Activated T-cell treated with anti-CD3 and anti-CD28 coated beads for 24 hours (primary cell): Measurements from ENCODE around the gene DYNC2LI1.

Source experiments
- DNase-seq: peaks from one replicate; pipeline ENCODE4 v3.0.0-alpha.2; 2020; ENCODE audit warnings: low read depth

Gene DYNC2LI1

DNA sequence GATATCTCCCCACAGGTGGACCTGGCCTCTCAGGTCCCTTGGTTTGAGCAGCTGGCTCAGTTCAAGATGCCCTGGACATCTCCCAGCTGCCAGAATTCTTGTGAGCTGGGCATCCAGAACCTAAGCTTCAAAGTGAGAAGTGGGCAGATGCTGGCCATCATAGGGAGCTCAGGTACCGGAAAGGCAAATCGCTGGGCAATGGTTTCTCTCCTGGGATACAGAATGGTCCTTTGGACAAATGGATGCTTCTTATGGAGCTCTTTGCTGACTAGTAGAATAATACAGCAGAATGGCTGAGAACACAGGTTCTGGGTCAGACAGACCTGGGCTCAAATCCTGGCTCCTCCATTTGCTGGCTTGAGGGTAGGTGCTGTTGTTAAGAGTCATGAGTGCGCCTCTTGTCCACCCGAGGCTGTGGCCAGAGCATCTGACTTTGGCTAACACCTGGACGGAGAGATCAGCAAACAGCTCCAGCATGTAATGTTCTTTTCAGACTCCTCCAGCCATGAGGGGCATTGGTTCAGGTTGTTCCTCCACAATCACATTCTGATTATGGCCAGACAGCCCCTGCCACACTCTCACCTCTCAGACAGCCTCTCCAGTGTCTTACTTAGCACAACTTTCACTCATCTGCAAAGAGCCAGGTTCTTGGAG lies 72.4 kb downstream of the DYNC2LI1 start:
- no peak for DNase-seq

DNA sequence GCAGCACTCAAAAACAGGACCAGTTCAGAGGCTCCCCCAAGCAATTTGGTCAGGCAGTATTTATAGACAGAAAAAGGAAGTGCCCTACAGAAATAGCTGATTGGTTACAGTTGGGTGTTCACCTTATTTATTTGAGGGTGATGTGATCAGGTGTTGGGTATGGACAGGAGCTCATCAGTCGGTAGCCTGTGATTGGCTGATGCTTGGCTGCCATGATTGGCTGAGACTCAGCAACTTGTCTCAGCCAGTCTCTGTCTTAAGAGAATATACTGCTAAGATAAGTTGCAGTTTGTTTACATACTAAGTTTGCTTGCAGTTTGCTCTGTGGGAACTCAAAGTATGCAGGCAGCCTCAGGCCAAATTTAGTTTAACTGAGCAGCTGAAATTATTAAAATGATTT lies 74.4 kb downstream of the DYNC2LI1 start:
- no peak for DNase-seq

DNA sequence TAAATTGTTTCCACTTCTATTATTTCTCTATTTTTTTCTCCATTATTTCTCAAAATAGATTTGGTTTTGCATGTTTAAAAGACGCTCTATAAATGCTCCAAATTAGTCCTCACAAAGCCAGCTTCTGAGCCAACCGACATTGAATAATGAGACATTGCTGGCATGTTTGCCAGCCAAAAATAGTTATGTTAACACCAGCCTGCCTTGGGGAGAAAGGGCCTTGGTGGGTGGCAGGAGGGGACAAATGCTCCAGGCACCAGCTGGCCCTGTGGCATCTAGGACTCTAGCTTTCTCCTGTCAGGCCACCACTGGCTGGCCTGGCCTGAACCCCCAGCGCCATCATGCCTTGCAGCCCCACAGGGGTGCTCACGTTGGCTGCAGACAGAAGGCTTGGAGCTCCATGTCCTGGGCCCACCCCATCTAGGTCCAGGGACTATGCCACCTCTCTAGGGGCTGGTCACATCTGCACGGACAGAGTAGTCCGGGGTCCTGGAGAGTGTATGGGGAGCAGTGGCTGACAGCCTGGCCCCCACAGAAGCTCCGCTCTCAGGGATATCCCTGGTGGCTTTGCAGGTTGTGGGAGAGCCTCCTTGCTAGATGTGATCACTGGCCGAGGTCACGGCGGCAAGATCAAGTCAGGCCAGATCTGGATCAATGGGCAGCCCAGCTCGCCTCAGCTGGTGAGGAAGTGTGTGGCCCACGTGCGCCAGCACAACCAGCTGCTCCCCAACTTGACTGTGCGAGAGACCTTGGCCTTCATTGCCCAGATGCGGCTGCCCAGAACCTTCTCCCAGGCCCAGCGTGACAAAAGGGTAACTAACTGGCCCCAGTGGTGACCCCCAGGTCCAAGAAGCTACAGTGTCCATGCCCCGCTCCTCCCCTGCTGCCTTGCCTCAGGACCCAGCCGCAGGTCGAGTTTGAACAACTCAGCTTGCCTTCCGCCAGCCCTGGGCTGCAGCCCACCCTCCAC lies 77.5 kb downstream of the DYNC2LI1 start:
- DNase-seq: no peak

DNA sequence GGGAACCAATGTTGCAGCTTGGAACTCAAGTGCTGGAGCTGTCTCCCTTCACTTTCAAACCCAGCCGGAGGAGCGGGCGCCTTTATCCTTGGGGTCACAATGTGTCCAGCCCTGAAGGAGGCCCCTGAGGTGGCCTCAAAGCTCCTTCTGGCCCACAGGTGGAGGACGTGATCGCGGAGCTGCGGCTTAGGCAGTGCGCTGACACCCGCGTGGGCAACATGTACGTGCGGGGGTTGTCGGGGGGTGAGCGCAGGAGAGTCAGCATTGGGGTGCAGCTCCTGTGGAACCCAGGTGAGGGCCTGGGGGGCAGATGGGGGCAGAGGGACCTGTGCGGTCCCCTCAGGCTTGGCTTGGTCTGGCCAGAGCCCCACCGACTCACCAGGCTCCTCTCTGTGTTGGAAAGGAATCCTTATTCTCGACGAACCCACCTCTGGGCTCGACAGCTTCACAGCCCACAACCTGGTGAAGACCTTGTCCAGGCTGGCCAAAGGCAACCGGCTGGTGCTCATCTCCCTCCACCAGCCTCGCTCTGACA lies 78.4 kb downstream of the DYNC2LI1 start:
- DNase-seq: no peak

DNA sequence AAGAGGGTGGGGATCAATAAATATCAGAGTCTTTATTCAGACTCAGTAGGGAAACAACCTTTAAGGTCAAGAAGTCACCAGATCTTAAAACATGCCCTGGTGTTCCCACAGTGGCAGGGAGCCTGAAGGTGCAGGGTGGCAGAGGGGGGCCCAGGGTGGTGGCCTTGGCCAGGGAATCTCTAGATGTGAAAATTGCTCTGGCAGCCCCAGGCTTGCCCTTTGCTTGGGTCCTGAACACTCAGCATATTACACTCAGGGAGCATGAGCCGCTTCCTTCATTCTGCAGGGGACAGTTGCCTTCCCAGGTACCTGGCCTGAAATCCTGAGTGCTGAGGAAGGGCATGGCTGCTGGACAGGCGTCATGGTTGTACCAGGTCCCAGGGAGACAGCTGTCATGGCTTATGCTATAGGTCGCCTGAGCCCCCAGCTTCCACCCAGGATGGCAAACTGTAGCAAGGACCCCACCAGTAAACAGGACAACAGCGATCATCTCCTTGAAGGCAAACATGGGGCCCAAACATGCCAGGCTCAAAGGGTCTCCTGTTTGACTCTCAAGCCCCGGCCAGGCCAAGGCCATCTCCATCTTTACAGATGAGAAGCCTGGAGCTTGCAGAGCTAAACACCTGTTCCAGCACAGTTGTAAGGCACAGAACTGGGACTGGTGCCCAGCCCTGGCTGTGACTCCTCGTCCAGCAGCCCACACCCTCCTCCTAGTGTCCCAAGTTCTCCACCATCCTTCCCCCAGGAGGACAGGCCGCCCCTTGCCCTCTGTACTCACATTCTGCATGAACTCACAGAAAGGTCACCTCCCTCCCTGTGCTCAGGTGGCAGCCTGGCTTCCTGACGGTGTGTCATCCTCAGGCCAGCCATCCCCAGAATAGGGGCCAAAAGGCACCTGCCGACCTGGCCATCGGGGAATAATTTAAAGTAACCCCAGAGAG lies 79.6 kb downstream of the DYNC2LI1 start:
- DNase-seq: no peak

DNA sequence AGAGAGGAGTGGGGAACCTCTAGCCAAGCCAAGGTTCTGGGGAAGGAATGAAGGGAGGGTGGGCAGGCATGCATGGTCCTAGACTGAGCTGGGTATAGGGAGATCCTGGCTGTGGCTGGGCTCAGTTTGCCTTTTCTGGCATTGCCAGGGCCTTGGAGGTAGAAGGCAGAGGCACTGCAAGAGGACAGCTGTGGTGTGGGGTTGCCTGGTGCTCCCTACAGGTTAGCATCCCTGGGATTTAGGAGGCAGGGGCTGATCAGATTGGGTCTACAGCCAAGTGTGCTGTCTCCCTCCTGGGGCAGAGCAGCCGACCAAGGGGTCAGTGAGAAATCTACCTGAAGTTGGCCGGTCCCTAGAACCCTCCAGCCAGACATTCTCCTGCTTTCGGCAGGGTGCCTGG lies 80.8 kb downstream of the DYNC2LI1 start:
- DNase-seq: no peak

DNA sequence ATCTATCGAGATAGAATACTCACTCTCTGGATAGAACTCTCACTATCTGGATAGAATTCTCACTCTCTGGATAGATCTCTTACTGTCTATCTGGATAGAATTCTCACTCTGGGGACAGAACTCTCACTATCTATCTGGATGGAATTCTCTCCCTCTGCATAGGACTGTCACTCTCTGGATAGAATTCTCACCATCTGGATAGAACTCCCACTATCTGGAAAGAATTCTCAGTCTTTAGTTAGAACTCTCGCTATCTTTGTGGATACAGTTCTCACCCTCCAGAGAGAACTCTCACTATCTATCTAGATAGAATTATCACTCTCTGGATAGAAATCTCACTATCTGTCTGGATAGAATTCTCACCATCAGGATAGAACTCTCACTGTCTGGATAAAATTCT lies 81.5 kb downstream of the DYNC2LI1 start:
- no peak for DNase-seq
